H1 (cell line): ENCODE data around the gene APPL2. TPM values are rescaled to one million over a fixed set of nuclear protein-coding genes. Genes with fewer than 3 reads are reported as not detected.

Experiments
- CTCF ChIA-PET: fragments of 300-600 bp; sonication (Branson Sonifier 250); formaldehyde crosslinking; loops from one replicate; lab custom pipeline; 2021; ENCODE audit not compliant: partially characterized antibody; lab: Charles Lee
- POLR2A ChIA-PET: fragments of 300-600 bp; sonication (Branson Sonifier 250); formaldehyde crosslinking; loops from one replicate; lab custom pipeline; 2021; ENCODE audit warnings: inconsistent platforms; ENCODE audit not compliant: partially characterized antibody; lab: Charles Lee
- DNase-seq, 2 experiments: peaks; one replicate each; pipeline versions ENCODE4 v3.0.0 to v3.0.0-alpha.2; 2010 to 2022; ENCODE audit warnings: low spot score in 2 of 2, low read depth in 1 of 2, mixed read lengths in 1 of 2
- FAIRE-seq: peaks from 2 replicates; lab custom pipeline; 2011; peaks lifted over from hg19 to GRCh38; lab: Jason Lieb, UNC
- H2AFZ ChIP-seq: 2 replicates; pipeline ENCODE4 v1.8.1; 2012; ENCODE audit warnings: low read length, inconsistent platforms
- H2AK5ac ChIP-seq: 2 replicates; pipeline ENCODE4 v1.6.1; 2013; ENCODE audit warnings: low read depth, low read length
- H2BK120ac ChIP-seq: replicated peaks from 2 replicates; pipeline ENCODE3; 2013; ENCODE audit warnings: low read depth, low read length, inconsistent platforms
- H2BK12ac ChIP-seq: 2 replicates; pipeline ENCODE4 v1.6.1; 2013; ENCODE audit warnings: low read depth, low read length
- H2BK15ac ChIP-seq: 2 replicates; pipeline ENCODE4 v1.6.1; 2013; ENCODE audit warnings: low read length
- H2BK20ac ChIP-seq: 2 replicates; pipeline ENCODE4 v1.6.1; 2013; ENCODE audit warnings: low read length
- H2BK5ac ChIP-seq: 2 replicates; pipeline ENCODE4 v1.6.1; 2013; ENCODE audit warnings: low read depth, low read length
- H3K14ac ChIP-seq: 2 replicates; pipeline ENCODE4 v1.6.1; 2013; ENCODE audit warnings: inconsistent platforms; ENCODE audit not compliant: insufficient read length
- H3K18ac ChIP-seq: 2 replicates; pipeline ENCODE4 v1.6.1; 2013; ENCODE audit warnings: low read length; ENCODE audit errors: extremely low read depth
- H3K23ac ChIP-seq: 2 replicates; pipeline ENCODE4 v1.6.1; 2013; ENCODE audit warnings: inconsistent platforms; ENCODE audit not compliant: insufficient read length
- H3K23me2 ChIP-seq: 2 replicates; pipeline ENCODE4 v1.6.1; 2013; ENCODE audit warnings: low read depth, low read length
- H3K27ac ChIP-seq: 2 replicates; pipeline ENCODE4 v1.6.1; 2011; ENCODE audit warnings: low read depth, low read length, inconsistent platforms
- H3K27me3 ChIP-seq, 4 experiments: replicated peaks in 1 of 4; 1 replicate in 1 of 4; 2 replicates in 3 of 4; pipeline versions ENCODE4 v1.6.1 to v1.8.1; 2011 to 2013; ENCODE audit warnings: low read length in 3 of 4, mild to moderate bottlenecking in 3 of 4, inconsistent platforms in 2 of 4, mixed read lengths in 2 of 4, moderate library complexity in 1 of 4; ENCODE audit not compliant: control insufficient read depth in 3 of 4, insufficient read depth in 3 of 4; ENCODE audit errors: extremely low read depth in 1 of 4
- H3K36me3 ChIP-seq, 4 experiments: 2 replicates each; pipeline versions ENCODE4 v1.6.1 to v1.8.1; 2011 to 2013; ENCODE audit warnings: mild to moderate bottlenecking in 4 of 4, low read length in 3 of 4, moderate library complexity in 2 of 4, control low read depth in 1 of 4, inconsistent platforms in 1 of 4; ENCODE audit not compliant: insufficient read depth in 4 of 4, control insufficient read depth in 2 of 4
- H3K4ac ChIP-seq: replicated peaks from 2 replicates; pipeline ENCODE3; 2013; ENCODE audit warnings: low read length, low read depth, mixed read lengths, inconsistent platforms; ENCODE audit not compliant: insufficient read length
- H3K4me1 ChIP-seq, 4 experiments: replicated peaks in 1 of 4; 1 replicate in 1 of 4; 2 replicates in 3 of 4; pipeline versions ENCODE4 v1.6.1 to v1.8.1; 2011 to 2013; ENCODE audit warnings: low read length in 3 of 4, inconsistent platforms in 2 of 4, mixed read lengths in 1 of 4; ENCODE audit not compliant: insufficient read depth in 4 of 4, control insufficient read depth in 3 of 4
- H3K4me2 ChIP-seq, 2 experiments: 2 replicates each; pipeline versions ENCODE4 v1.6.1 to v1.8.1; 2011 to 2013; ENCODE audit warnings: low read depth in 2 of 2, low read length in 2 of 2, control low read depth in 1 of 2, inconsistent platforms in 1 of 2, mild to moderate bottlenecking in 1 of 2; ENCODE audit not compliant: insufficient read depth in 1 of 2
- H3K4me3 ChIP-seq, 4 experiments: fragments of 200-600, 300-600 bp in 1 of 4; sonication (generic), shearing (Covaris generic), sonication (Bioruptor Twin) in 1 of 4; 2 replicates each; pipeline versions ENCODE4 v1.5.1 to v1.8.1; 2011 to 2016; ENCODE audit warnings: low read length in 4 of 4, low read depth in 3 of 4, control low read depth in 2 of 4, inconsistent platforms in 2 of 4, mild to moderate bottlenecking in 2 of 4, mixed read lengths in 1 of 4, moderate library complexity in 1 of 4; ENCODE audit not compliant: insufficient read depth in 2 of 4; ENCODE audit errors: extremely low read depth in 1 of 4
- H3K56ac ChIP-seq: replicated peaks from 2 replicates; pipeline ENCODE3; 2013; ENCODE audit warnings: low read depth, mild to moderate bottlenecking, mixed read lengths, low read length, inconsistent platforms; ENCODE audit not compliant: insufficient read length
- H3K79me1 ChIP-seq: 2 replicates; pipeline ENCODE4 v1.6.1; 2013; ENCODE audit warnings: low read depth, low read length, control low read depth
- H3K79me2 ChIP-seq, 2 experiments: 2 replicates each; pipeline versions ENCODE4 v1.6.1 to v1.8.1; 2012 to 2013; ENCODE audit warnings: low read length in 2 of 2, mild to moderate bottlenecking in 2 of 2, inconsistent platforms in 1 of 2; ENCODE audit not compliant: insufficient read depth in 2 of 2, control insufficient read depth in 1 of 2
- H3K9ac ChIP-seq, 4 experiments: replicated peaks in 1 of 4; 1 replicate in 1 of 4; 2 replicates in 3 of 4; pipeline versions ENCODE4 v1.6.1 to v1.8.1; 2011 to 2013; ENCODE audit warnings: low read depth in 3 of 4, low read length in 3 of 4, control low read depth in 2 of 4, mild to moderate bottlenecking in 2 of 4, moderate library complexity in 2 of 4, inconsistent platforms in 1 of 4; ENCODE audit errors: extremely low read depth in 1 of 4
- H3K9me3 ChIP-seq, 2 experiments: 2 replicates each; pipeline versions ENCODE4 v1.6.1 to v1.8.1; 2012 to 2013; ENCODE audit warnings: mild to moderate bottlenecking in 2 of 2, moderate library complexity in 2 of 2, control low read depth in 1 of 2, inconsistent platforms in 1 of 2, low read depth in 1 of 2, low read length in 1 of 2, mixed read lengths in 1 of 2; ENCODE audit not compliant: insufficient read depth in 2 of 2
- H4K20me1 ChIP-seq, 2 experiments: replicated peaks in 1 of 2; 2 replicates each; pipeline versions ENCODE3 to v1.8.1; 2011 to 2013; ENCODE audit warnings: inconsistent platforms in 2 of 2, low read length in 2 of 2, mild to moderate bottlenecking in 1 of 2; ENCODE audit not compliant: insufficient read depth in 2 of 2, control insufficient read depth in 1 of 2
- H4K5ac ChIP-seq: 2 replicates; pipeline ENCODE4 v1.6.1; 2013; ENCODE audit warnings: low read length, low read depth, mixed read lengths, inconsistent platforms; ENCODE audit not compliant: insufficient read length
- H4K8ac ChIP-seq: 2 replicates; pipeline ENCODE4 v1.8.0; 2013; ENCODE audit warnings: mild to moderate bottlenecking, moderate library complexity, low read length, inconsistent platforms; ENCODE audit not compliant: insufficient read depth; ENCODE audit errors: extremely low read depth
- H4K91ac ChIP-seq: replicated peaks from 2 replicates; pipeline ENCODE3; 2013; ENCODE audit warnings: low read length, mixed read lengths, inconsistent platforms; ENCODE audit not compliant: insufficient read length
- ATF3 ChIP-seq: IDR thresholded peaks from 2 replicates; pipeline ENCODE4 v1.6.1; 2011; ENCODE audit warnings: low read depth, mild to moderate bottlenecking, low read length; ENCODE audit not compliant: insufficient read depth
- BACH1 ChIP-seq: IDR thresholded peaks from 2 replicates; pipeline ENCODE4 v1.6.1; 2012; ENCODE audit warnings: low read length, improper control_type of control experiment
- CHD1 ChIP-seq: IDR thresholded peaks from 2 replicates; pipeline ENCODE4 v1.6.1; 2012; ENCODE audit warnings: low read depth, low read length, improper control_type of control experiment
- CHD2 ChIP-seq: IDR thresholded peaks from 2 replicates; pipeline ENCODE4 v1.6.1; 2012; ENCODE audit warnings: low read length, improper control_type of control experiment
- CREB1 ChIP-seq: IDR thresholded peaks from 2 replicates; pipeline ENCODE4 v1.6.1; 2012; ENCODE audit warnings: inconsistent platforms
- FOSL1 ChIP-seq: IDR thresholded peaks from 2 replicates; pipeline ENCODE4 v1.6.1; 2011; ENCODE audit warnings: mild to moderate bottlenecking, low read depth, low read length, moderate library complexity; ENCODE audit not compliant: insufficient read depth
- JUN ChIP-seq: IDR thresholded peaks from 2 replicates; pipeline ENCODE4 v1.6.1; 2011; ENCODE audit warnings: low read depth, mild to moderate bottlenecking, improper control_type of control experiment, low read length
- KDM4A ChIP-seq: IDR thresholded peaks from one replicate; pipeline ENCODE4 v1.7.1; 2012; ENCODE audit warnings: low read depth, mild to moderate bottlenecking, moderate library complexity, low read length, inconsistent platforms; ENCODE audit not compliant: severe bottlenecking
- PHF8 ChIP-seq: fragments of 200-600 bp; sonication (generic); conservative IDR thresholded peaks from 2 replicates; pipeline ENCODE4 v1.7.1; 2012; ENCODE audit warnings: low read depth, mild to moderate bottlenecking, inconsistent platforms, low read length, moderate library complexity
- POLR2AphosphoS5 ChIP-seq: IDR thresholded peaks from 2 replicates; pipeline ENCODE4 v1.6.1; 2011; ENCODE audit warnings: low read depth, low read length
- RBBP5 ChIP-seq: IDR thresholded peaks from 2 replicates; pipeline ENCODE4 v1.7.1; 2012; ENCODE audit warnings: low read depth, mild to moderate bottlenecking, inconsistent platforms, low read length, moderate library complexity, borderline replicate concordance
- RXRA ChIP-seq: IDR thresholded peaks from 2 replicates; pipeline ENCODE4 v1.6.1; 2011; ENCODE audit warnings: low read depth, mild to moderate bottlenecking, low read length, moderate library complexity; ENCODE audit not compliant: insufficient read depth
- TCF12 ChIP-seq: IDR thresholded peaks from 2 replicates; pipeline ENCODE4 v1.6.1; 2011; ENCODE audit warnings: low read depth, mild to moderate bottlenecking, low read length
- WGBS, 2 experiments: shearing (Covaris generic) in 1 of 2; methylation state at CpG; one replicate each; pipeline versions ENCODE4 v1.1.6 to v1.1.7; 2013 to 2015; ENCODE audit warnings: low lambda C conversion rate in 2 of 2, mixed read lengths in 2 of 2, inconsistent platforms in 1 of 2, low coverage in 1 of 2, missing lambda C conversion rate in 1 of 2; ENCODE audit not compliant: insufficient replicate concordance in 2 of 2, insufficient coverage in 1 of 2, insufficient read length in 1 of 2; ENCODE audit errors: extremely low coverage in 1 of 2, missing lambda C conversion rate in 1 of 2; 5-methylcytosine and 5-hydroxymethylcytosine counted together
- polyA plus RNA-seq, 7 experiments: library from polyadenylated mRNA; depleted of rRNA in 3 of 7; stranded (reverse) in 5 of 7; unstranded in 2 of 7; fragments of >200 nt in 5 of 7; fragments of 200-250 nt in 2 of 7; gene quantifications; 1 replicate in 5 of 7; 2 replicates in 1 of 7; 4 replicates in 1 of 7; pipeline versions ENCODE4 v1.2.1 to v1.2.3, GENCODE V29; 2011 to 2013; ENCODE audit warnings: missing spikeins in 2 of 7, mixed read lengths in 2 of 7
- total RNA-seq: library from RNA; stranded (reverse); fragmentation: NEBNext Ultra II Directional; extraction: Animal tissue kit (Norgen Biotek cat#: 25700); gene quantifications from 2 replicates; pipeline ENCODE4 v1.2.1, GENCODE V29; 2021

Gene APPL2
- total and polyA plus RNA-seq, 2 of the 8 experiments (the other 6 are each of a cell fraction or from before 2014, with no cell fraction given), result 8.9 to 22.9 TPM

- no peaks in the 10 kb centered on the region for H3K27me3 ChIP-seq
- H2AK5ac ChIP-seq, result no peak overlapping the region
- H2BK12ac ChIP-seq, result no peak overlapping the region
- no peak overlapping the region for H4K8ac ChIP-seq
- 84% methylated on average over 9 of the region's 9 CpGs; no CpG with 5 or more reads in 1 of the 2 experiments for WGBS, 2 experiments
- CTCF ChIA-PET, result interaction anchor here (0.7 to 1.3 kb wide), 3 partner anchors 10 to 170 kb away, joined by 3 read pairs; no protein-coding TSS in a partner anchor
- no peaks in the 10 kb centered on the region for H3K79me2 ChIP-seq
- no peak overlapping the region for H3K4me3 ChIP-seq
- no peaks in the 10 kb centered on the region for H3K23me2 ChIP-seq
- no peak overlapping the region for H2BK120ac ChIP-seq
- no peak for DNase-seq
- FAIRE-seq, result no peak
- H2BK20ac ChIP-seq, result no peak overlapping the region
- POLR2A ChIA-PET, result interaction anchor here (1.3 kb wide), 1 partner anchor 9 kb away, joined by 3 read pairs; no protein-coding TSS in a partner anchor
- H4K5ac ChIP-seq, result no peak overlapping the region
- peaks cover 0 to 9% (median 0%) of the 10 kb centered on the region in 4 experiments; a peak in 4 of 8 replicates for H3K36me3 ChIP-seq
- no peak overlapping the region for H3K23ac ChIP-seq
- no peak overlapping the region for H3K14ac ChIP-seq
- no peak overlapping the region for H3K27ac ChIP-seq
- no peak overlapping the region for H4K91ac ChIP-seq
- no peak overlapping the region for H2BK15ac ChIP-seq
- H4K20me1 ChIP-seq, result no peaks in the 10 kb centered on the region
- no peak overlapping the region for H3K9ac ChIP-seq
- no peak overlapping the region for H2BK5ac ChIP-seq
- H3K9me3 ChIP-seq, result no peaks in the 10 kb centered on the region
- H3K4me1 ChIP-seq, result no peaks in the 10 kb centered on the region
- no peak overlapping the region for H3K4me2 ChIP-seq
- no peak overlapping the region for H3K18ac ChIP-seq
- H3K4ac ChIP-seq, result no peak overlapping the region
- no peak overlapping the region for H2AFZ ChIP-seq
- no peaks in the 10 kb centered on the region for H3K79me1 ChIP-seq
- H3K56ac ChIP-seq, result no peak overlapping the region
- no peak for TF ChIP-seq RXRA
- no peak for TF ChIP-seq PHF8
- no peak for TF ChIP-seq POLR2AphosphoS5
- no peak for TF ChIP-seq BACH1
- no peak for TF ChIP-seq TCF12
- TF ChIP-seq JUN, result no peak
- no peak for TF ChIP-seq RBBP5
- TF ChIP-seq CREB1, result no peak
- no peak for TF ChIP-seq FOSL1
- TF ChIP-seq CHD2, result no peak
- no peak for TF ChIP-seq ATF3
- no peak for TF ChIP-seq KDM4A
- TF ChIP-seq CHD1, result no peak
Measured at GRCh38 chr12:105214670-105215375, 21.2 kb downstream of the APPL2 start.
